Measurements from ENCODE around the gene FNDC3B.

- TF ChIP-seq, protein P1, sequence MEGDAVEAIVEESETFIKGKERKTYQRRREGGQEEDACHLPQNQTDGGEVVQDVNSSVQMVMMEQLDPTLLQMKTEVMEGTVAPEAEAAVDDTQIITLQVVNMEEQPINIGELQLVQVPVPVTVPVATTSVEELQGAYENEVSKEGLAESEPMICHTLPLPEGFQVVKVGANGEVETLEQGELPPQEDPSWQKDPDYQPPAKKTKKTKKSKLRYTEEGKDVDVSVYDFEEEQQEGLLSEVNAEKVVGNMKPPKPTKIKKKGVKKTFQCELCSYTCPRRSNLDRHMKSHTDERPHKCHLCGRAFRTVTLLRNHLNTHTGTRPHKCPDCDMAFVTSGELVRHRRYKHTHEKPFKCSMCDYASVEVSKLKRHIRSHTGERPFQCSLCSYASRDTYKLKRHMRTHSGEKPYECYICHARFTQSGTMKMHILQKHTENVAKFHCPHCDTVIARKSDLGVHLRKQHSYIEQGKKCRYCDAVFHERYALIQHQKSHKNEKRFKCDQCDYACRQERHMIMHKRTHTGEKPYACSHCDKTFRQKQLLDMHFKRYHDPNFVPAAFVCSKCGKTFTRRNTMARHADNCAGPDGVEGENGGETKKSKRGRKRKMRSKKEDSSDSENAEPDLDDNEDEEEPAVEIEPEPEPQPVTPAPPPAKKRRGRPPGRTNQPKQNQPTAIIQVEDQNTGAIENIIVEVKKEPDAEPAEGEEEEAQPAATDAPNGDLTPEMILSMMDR (IDR thresholded peaks at IDR 0.05; ENCODE audit: low read length), result no peak
- no peak for TF ChIP-seq EZH2phosphoT487 (IDR thresholded peaks at IDR 0.05; ENCODE audit: low read length)
Measured at GRCh38 chr3:172404237-172404962, 365.0 kb downstream of the FNDC3B start.
